ENCODE measurements around the gene C5orf24. TPM values are rescaled to one million over a fixed set of nuclear protein-coding genes. Genes with fewer than 3 reads are reported as not detected.

The C5orf24 gene
- polyA plus RNA-seq, 3 donors = 5.6 to 17.1 (median 6.6) TPM

GRCh38 chr5:134906811-134907210 lies 61.0 kb downstream of the C5orf24 start:
- Histone ChIP-seq H3K4me2 (replicated peaks; ENCODE audit: extremely low read depth, low read length, poor library complexity, severe bottlenecking) (no peak overlapping the region), H3K79me2 (ENCODE audit: insufficient read depth, low read length) (peaks cover 25% of the 10 kb centered on the region), H3K36me3 (replicated peaks in 1 of 2; ENCODE audit: control insufficient read depth in 1 of 2, insufficient read depth in 2 of 2, low read length in 2 of 2) (peaks cover 22 to 38% of the 10 kb centered on the region in 2 donors), H3K9ac (ENCODE audit: insufficient read depth, low read length, poor library complexity, severe bottlenecking) (no peak overlapping the region), H2AFZ (ENCODE audit: insufficient read depth, low read depth, low read length, poor library complexity, severe bottlenecking) (no peak overlapping the region), H3K9me3 (replicated peaks in 1 of 2; ENCODE audit: control insufficient read depth in 1 of 2, insufficient read depth in 1 of 2, low read length in 2 of 2) (no peaks in the 10 kb centered on the region), H4K20me1 (ENCODE audit: insufficient read depth, low read length) (peaks cover 12% of the 10 kb centered on the region), H3K4me1 (ENCODE audit: control insufficient read depth in 1 of 2, insufficient read depth in 2 of 2, low read length in 2 of 2) (peaks cover 17 to 30% of the 10 kb centered on the region in 2 donors), H3K27me3 (ENCODE audit: control insufficient read depth in 2 of 2, insufficient read depth in 2 of 2, low read length in 2 of 2) (no peaks in the 10 kb centered on the region), H3K27ac (ENCODE audit: low read depth in 1 of 2, low read length in 2 of 2) (no peak overlapping the region), H3K4me3 (replicated peaks in 1 of 3; ENCODE audit: low read depth in 2 of 3, low read length in 3 of 3) (no peak overlapping the region)
- no peaks in the 10 kb centered on the region for H3K9me3 Mint-ChIP-seq
- TF ChIP-seq CTCF (IDR thresholded peaks at IDR 0.05) = no peak
- H3K27me3 Mint-ChIP-seq (ENCODE audit: low read depth in 3 of 3) = no peaks in the 10 kb centered on the region
- WGBS (ENCODE audit: insufficient coverage) = no CpG with 5 or more reads among the region's 1 CpG
- H3K36me3 Mint-ChIP-seq = peaks cover 13 to 18% of the 10 kb centered on the region in 2 donors
- peak overlapping the region in 2 of 7 donors; percentile 32 to 76 for H3K27ac Mint-ChIP-seq
- H3K4me3 Mint-ChIP-seq = no peak overlapping the region
- H3K4me1 Mint-ChIP-seq = peaks cover 16% of the 10 kb centered on the region
- DNase-seq = no peak
- intact Hi-C loops (cut with micrococcal nuclease) = loop anchor here in 1 of 2 donors (5.0 kb wide), 1 partner anchor 60 kb away; the partner anchor contains the start of gene C5orf24

Other genes with a start within 250 kb of the C5orf24 start
- gene SAR1B, start 213.1 kb upstream of the C5orf24 start, polyA plus RNA-seq = 10 to 100 TPM; 21.5 to 65.7 (median 62.3) TPM
- 1 to 10 TPM; 4.9 to 8.5 (median 7.7) TPM for gene SEC24A, start 197.2 kb upstream of the C5orf24 start, polyA plus RNA-seq
- 10 to 100 TPM; 17.5 to 20.8 (median 17.8) TPM for gene CAMLG, start 107.4 kb upstream of the C5orf24 start, polyA plus RNA-seq
- gene DDX46, start 87.2 kb upstream of the C5orf24 start, polyA plus RNA-seq = 10 to 100 TPM in 2 of 3 donors, 1 to 10 TPM in 1; 7.6 to 22.3 (median 11.8) TPM
- 10 to 100 TPM; 24.1 to 30.9 (median 28.0) TPM for gene TXNDC15, start 28.4 kb downstream of the C5orf24 start, polyA plus RNA-seq
- 10 to 100 TPM in 1 of 3 donors, 1 to 10 TPM in 2; 9.0 to 12.6 (median 9.0) TPM for gene PCBD2, start 59.2 kb downstream of the C5orf24 start, polyA plus RNA-seq
- under 1 TPM; 0.15 to 0.60 (median 0.52) TPM for gene CATSPER3, start 121.9 kb downstream of the C5orf24 start, polyA plus RNA-seq
- gene PITX1, start 188.3 kb downstream of the C5orf24 start, polyA plus RNA-seq = not detected

Measured in CD14-positive monocyte (primary cell).